ENCODE results near the gene MRPL39.

The MRPL39 gene

GRCh38 chr21:25569711-25570110 is 37.6 kb downstream of the MRPL39 start:
- TF ChIP-seq CTCF (IDR thresholded peaks at IDR 0.05) = no peak

GRCh38 chr21:25569084-25569483 is 38.2 kb downstream of the MRPL39 start:
- TF ChIP-seq CTCF (IDR thresholded peaks at IDR 0.05) = no peak

GRCh38 chr21:25568246-25568645 is 39.0 kb downstream of the MRPL39 start:
- TF ChIP-seq CTCF (IDR thresholded peaks at IDR 0.05) = no peak

GRCh38 chr21:25567472-25567871 is 39.8 kb downstream of the MRPL39 start:
- TF ChIP-seq CTCF (IDR thresholded peaks at IDR 0.05) = no peak

GRCh38 chr21:25566645-25567044 is 40.6 kb downstream of the MRPL39 start:
- no peak for TF ChIP-seq CTCF (IDR thresholded peaks at IDR 0.05)

- TF ChIP-seq CTCF (IDR thresholded peaks at IDR 0.05) = no peak
Measured at GRCh38 chr21:25565272-25566211, 41.7 kb downstream of the MRPL39 start.

- TF ChIP-seq CTCF (IDR thresholded peaks at IDR 0.05) = no peak
Measured at GRCh38 chr21:25564349-25564948, 42.8 kb downstream of the MRPL39 start.
